HepG2 (cell line): ENCODE data around the gene PTH. TPM values are rescaled to one million over a fixed set of nuclear protein-coding genes. Genes with fewer than 3 reads are reported as not detected.
A peak's percentile ranks its signal among the peaks of the same experiment; 100 is the strongest.

ENCODE experiments used
- CBX2 ChIP-seq, 2 experiments: fragments of 200-600 bp in 1 of 2; sonication (generic); formaldehyde crosslinking in 1 of 2; IDR thresholded peaks; 2 replicates each; pipeline versions ENCODE4 v1.7.0 to v1.8.1; 2018 to 2022; ENCODE audit warnings: low read depth in 2 of 2, low read length in 1 of 2, mild to moderate bottlenecking in 1 of 2, missing genetic modification reagents in 1 of 2
- JUND ChIP-seq: sonication (generic); formaldehyde crosslinking; IDR thresholded peaks from 2 replicates; pipeline ENCODE4 v1.8.0; 2022; ENCODE audit warnings: mild to moderate bottlenecking, missing genetic modification reagents
- KDM6A ChIP-seq: IDR thresholded peaks from 2 replicates; pipeline ENCODE4 v1.6.1; 2016; ENCODE audit warnings: low read depth
- MAFG ChIP-seq: sonication (generic); formaldehyde crosslinking; IDR thresholded peaks from 2 replicates; pipeline ENCODE4 v1.5.1; 2020; ENCODE audit warnings: mild to moderate bottlenecking, missing genetic modification reagents
- MEF2D ChIP-seq: sonication (generic); formaldehyde crosslinking; IDR thresholded peaks from 2 replicates; pipeline ENCODE4 v1.5.1; 2020; ENCODE audit warnings: mild to moderate bottlenecking, missing genetic modification reagents
- NCOA5 ChIP-seq: sonication (generic); formaldehyde crosslinking; IDR thresholded peaks from 2 replicates; pipeline ENCODE4 v1.4.0; 2020; ENCODE audit warnings: missing genetic modification reagents
- NFYC ChIP-seq: IDR thresholded peaks from 2 replicates; pipeline ENCODE4 v1.6.1; 2016; ENCODE audit warnings: missing genetic modification reagents, missing compliant biosample characterization
- RAD21 ChIP-seq: fragments of 450-650 bp; formaldehyde crosslinking; IDR thresholded peaks from 2 replicates; pipeline ENCODE4 v1.5.0; 2020; ENCODE audit warnings: mild to moderate bottlenecking
- RFXANK ChIP-seq: IDR thresholded peaks from 2 replicates; pipeline ENCODE4 v1.6.1; 2016
- RNF2 ChIP-seq: fragments of 450-650 bp; conservative IDR thresholded peaks from 2 replicates; pipeline ENCODE4 v1.6.1; 2016; ENCODE audit warnings: low read depth
- SIX4 ChIP-seq: sonication (generic); formaldehyde crosslinking; IDR thresholded peaks from 2 replicates; pipeline ENCODE4 v1.4.0; 2020; ENCODE audit warnings: missing genetic modification reagents
- SP2 ChIP-seq: sonication (generic); formaldehyde crosslinking; IDR thresholded peaks from 2 replicates; pipeline ENCODE4 v1.5.1; 2020; ENCODE audit warnings: mild to moderate bottlenecking, missing genetic modification reagents
- ZFP91 ChIP-seq: sonication (generic); formaldehyde crosslinking; IDR thresholded peaks from 2 replicates; pipeline ENCODE4 v1.9.0; 2022; ENCODE audit warnings: missing genetic modification reagents, mild to moderate bottlenecking, borderline replicate concordance
- ZNF224 ChIP-seq: sonication (generic); formaldehyde crosslinking; IDR thresholded peaks from 2 replicates; pipeline ENCODE4 v1.5.0; 2020; ENCODE audit warnings: mild to moderate bottlenecking, missing genetic modification reagents
- ZNF232 ChIP-seq: sonication (generic); formaldehyde crosslinking; IDR thresholded peaks from 2 replicates; pipeline ENCODE4 v1.4.0; 2020; ENCODE audit warnings: missing genetic modification reagents, borderline replicate concordance
- ZNF460 ChIP-seq: sonication (generic); formaldehyde crosslinking; IDR thresholded peaks from 2 replicates; pipeline ENCODE4 v1.5.1; 2020; ENCODE audit warnings: missing genetic modification reagents, mild to moderate bottlenecking, borderline replicate concordance
- ZNF570 ChIP-seq: sonication (generic); formaldehyde crosslinking; IDR thresholded peaks from 2 replicates; pipeline ENCODE4 v1.4.0; 2020; ENCODE audit warnings: mild to moderate bottlenecking, missing genetic modification reagents, borderline replicate concordance
- ZNF598 ChIP-seq: sonication (generic); formaldehyde crosslinking; IDR thresholded peaks from 2 replicates; pipeline ENCODE4 v1.5.1; 2020; ENCODE audit warnings: mild to moderate bottlenecking, missing genetic modification reagents, borderline replicate concordance
- polyA plus RNA-seq, 8 experiments: library from polyadenylated mRNA; depleted of rRNA in 3 of 8; stranded (reverse) in 7 of 8; unstranded in 1 of 8; fragments of >200 nt; fragmentation: Illumina TruSeq in 4 of 8; extraction: Trizol in 4 of 8; gene quantifications; 2 replicates each; pipeline versions ENCODE4 v1.2.1 to v1.2.3, GENCODE V29; 2011 to 2016; ENCODE audit warnings: low read depth in 4 of 8, missing spikeins in 1 of 8, mixed read lengths in 1 of 8; ENCODE audit not compliant: insufficient read depth in 1 of 8
- total RNA-seq, 5 experiments: library from RNA; depleted of rRNA; stranded (reverse); fragments of >200 nt; fragmentation: Illumina TruSeq; extraction: Trizol; gene quantifications; 2 replicates each; pipeline ENCODE4 v1.2.3, GENCODE V29; 2016; ENCODE audit warnings: low read depth in 1 of 5
- TF ChIP-seq, protein P1 (sequence below): sonication (generic); formaldehyde crosslinking; IDR thresholded peaks from 2 replicates; pipeline ENCODE4 v1.4.0; 2020; ENCODE audit warnings: missing genetic modification reagents, borderline replicate concordance
- TF ChIP-seq, protein P2 (sequence below): sonication (generic); formaldehyde crosslinking; IDR thresholded peaks from 2 replicates; pipeline ENCODE4 v1.4.0; 2020; ENCODE audit warnings: mild to moderate bottlenecking, missing genetic modification reagents, borderline replicate concordance
- TF ChIP-seq, protein P3 (sequence below): sonication (generic); formaldehyde crosslinking; IDR thresholded peaks from 2 replicates; pipeline ENCODE4 v1.4.0; 2020; ENCODE audit warnings: mild to moderate bottlenecking, missing genetic modification reagents
- TF ChIP-seq, protein P4 (sequence below): sonication (generic); formaldehyde crosslinking; IDR thresholded peaks from 2 replicates; pipeline ENCODE4 v1.5.0; 2020; ENCODE audit warnings: mild to moderate bottlenecking, missing genetic modification reagents, moderate library complexity

The PTH gene
- total and polyA plus RNA-seq, 2 of the 13 experiments (the other 11 are each of a cell fraction or from before 2014, with no cell fraction given): not detected

DNA sequence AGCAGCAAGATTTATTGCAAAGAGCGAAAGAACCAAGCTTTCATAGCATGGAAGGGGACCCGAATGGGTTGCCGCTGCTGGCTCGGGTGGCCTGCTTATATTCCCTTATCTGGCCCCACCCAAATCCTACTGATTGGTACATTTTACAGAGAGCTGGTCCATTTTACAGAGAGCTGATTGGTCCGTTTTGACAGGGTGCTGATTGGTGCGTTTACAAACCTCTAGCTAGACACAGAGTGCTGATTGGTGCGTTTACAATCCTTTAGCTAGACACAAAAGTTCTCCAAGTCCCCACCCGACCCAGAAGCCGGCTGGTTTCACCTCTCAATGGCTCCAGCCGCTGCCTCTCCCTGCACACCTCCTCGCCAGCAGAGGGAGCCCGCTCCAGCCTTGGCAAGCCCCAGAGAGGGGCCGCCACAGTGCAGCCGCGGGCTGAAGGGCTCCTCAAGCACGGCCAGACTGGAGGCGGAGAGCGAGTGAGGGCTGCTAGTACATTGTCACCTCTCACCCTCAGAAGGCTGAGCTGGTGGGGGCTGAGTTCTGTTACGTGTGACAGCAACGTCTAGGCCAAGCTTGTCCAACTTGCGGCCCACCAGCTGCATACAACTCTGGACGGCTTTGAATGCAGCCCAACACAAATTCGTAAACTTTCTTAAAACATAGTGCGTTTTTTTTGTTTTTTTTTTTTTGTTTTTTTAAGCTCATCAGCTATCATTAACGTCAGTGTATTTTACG, 8.7 kb downstream of the PTH start (continued):
- TF ChIP-seq MAFG (CRISPR knock-in tag) (no peak), NCOA5 (CRISPR knock-in tag) (no peak), ZNF224 (peak; percentile 43; the same call in 1 of the 2 replicates), CBX2 (IDR thresholded peaks at IDR 0.05; ENCODE audit: low read depth, low read length) (no peak), CBX2 (CRISPR knock-in tag; IDR thresholded peaks at IDR 0.05; ENCODE audit: low read depth) (no peak), RNF2 (no peak), RAD21 (CRISPR knock-in tag) (peak; percentile 48), MEF2D (CRISPR knock-in tag) (no peak), ZNF570 (no peak), JUND (CRISPR knock-in tag) (no peak), RFXANK (CRISPR knock-in tag) (no peak), ZNF598 (CRISPR knock-in tag) (peak; percentile 81; the same call in 1 of the 2 replicates), KDM6A (no peak), SP2 (CRISPR knock-in tag) (no peak), ZNF232 (CRISPR knock-in tag) (no peak), ZFP91 (CRISPR knock-in tag) (peak; percentile 78), SIX4 (CRISPR knock-in tag) (no peak), ZNF460 (CRISPR knock-in tag) (no peak), NFYC (CRISPR knock-in tag) (peak; percentile 50; the same call in 1 of the 2 replicates)
- TF ChIP-seq, protein P1, sequence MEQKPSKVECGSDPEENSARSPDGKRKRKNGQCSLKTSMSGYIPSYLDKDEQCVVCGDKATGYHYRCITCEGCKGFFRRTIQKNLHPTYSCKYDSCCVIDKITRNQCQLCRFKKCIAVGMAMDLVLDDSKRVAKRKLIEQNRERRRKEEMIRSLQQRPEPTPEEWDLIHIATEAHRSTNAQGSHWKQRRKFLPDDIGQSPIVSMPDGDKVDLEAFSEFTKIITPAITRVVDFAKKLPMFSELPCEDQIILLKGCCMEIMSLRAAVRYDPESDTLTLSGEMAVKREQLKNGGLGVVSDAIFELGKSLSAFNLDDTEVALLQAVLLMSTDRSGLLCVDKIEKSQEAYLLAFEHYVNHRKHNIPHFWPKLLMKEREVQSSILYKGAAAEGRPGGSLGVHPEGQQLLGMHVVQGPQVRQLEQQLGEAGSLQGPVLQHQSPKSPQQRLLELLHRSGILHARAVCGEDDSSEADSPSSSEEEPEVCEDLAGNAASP: 0 out of 2 replicates have a peak, but pooled peaks have one; percentile 16
- TF ChIP-seq, protein P2, sequence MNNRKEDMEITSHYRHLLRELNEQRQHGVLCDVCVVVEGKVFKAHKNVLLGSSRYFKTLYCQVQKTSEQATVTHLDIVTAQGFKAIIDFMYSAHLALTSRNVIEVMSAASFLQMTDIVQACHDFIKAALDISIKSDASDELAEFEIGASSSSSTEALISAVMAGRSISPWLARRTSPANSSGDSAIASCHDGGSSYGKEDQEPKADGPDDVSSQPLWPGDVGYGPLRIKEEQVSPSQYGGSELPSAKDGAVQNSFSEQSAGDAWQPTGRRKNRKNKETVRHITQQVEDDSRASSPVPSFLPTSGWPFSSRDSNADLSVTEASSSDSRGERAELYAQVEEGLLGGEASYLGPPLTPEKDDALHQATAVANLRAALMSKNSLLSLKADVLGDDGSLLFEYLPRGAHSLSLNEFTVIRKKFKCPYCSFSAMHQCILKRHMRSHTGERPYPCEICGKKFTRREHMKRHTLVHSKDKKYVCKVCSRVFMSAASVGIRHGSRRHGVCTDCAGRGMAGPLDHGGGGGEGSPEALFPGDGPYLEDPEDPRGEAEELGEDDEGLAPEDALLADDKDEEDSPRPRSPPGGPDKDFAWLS (CRISPR knock-in tag): no peak
- TF ChIP-seq, protein P3, sequence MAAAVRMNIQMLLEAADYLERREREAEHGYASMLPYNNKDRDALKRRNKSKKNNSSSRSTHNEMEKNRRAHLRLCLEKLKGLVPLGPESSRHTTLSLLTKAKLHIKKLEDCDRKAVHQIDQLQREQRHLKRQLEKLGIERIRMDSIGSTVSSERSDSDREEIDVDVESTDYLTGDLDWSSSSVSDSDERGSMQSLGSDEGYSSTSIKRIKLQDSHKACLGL (CRISPR knock-in tag): 0 out of 2 replicates have a peak, but pooled peaks have one; percentile 41
- TF ChIP-seq, protein P4, sequence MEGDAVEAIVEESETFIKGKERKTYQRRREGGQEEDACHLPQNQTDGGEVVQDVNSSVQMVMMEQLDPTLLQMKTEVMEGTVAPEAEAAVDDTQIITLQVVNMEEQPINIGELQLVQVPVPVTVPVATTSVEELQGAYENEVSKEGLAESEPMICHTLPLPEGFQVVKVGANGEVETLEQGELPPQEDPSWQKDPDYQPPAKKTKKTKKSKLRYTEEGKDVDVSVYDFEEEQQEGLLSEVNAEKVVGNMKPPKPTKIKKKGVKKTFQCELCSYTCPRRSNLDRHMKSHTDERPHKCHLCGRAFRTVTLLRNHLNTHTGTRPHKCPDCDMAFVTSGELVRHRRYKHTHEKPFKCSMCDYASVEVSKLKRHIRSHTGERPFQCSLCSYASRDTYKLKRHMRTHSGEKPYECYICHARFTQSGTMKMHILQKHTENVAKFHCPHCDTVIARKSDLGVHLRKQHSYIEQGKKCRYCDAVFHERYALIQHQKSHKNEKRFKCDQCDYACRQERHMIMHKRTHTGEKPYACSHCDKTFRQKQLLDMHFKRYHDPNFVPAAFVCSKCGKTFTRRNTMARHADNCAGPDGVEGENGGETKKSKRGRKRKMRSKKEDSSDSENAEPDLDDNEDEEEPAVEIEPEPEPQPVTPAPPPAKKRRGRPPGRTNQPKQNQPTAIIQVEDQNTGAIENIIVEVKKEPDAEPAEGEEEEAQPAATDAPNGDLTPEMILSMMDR (CRISPR knock-in tag): peak; percentile 92
